Germinal center (tissue), 1 donor: ENCODE results near the gene TMSB4X.
"Not testable (repeated sequence)": the region's sequence is repeated elsewhere in the genome, so short reads cannot be mapped to it uniquely, and the experiment has no call there.

Source experiments
- DNase-seq: peaks from one replicate; pipeline ENCODE4 v3.0.0; 2012; ENCODE audit warnings: mixed read lengths, low spot score

TMSB4X gene

GRCh38 chrX:12955882-12956703 lies 18.8 kb upstream of the TMSB4X start:
- no peak for DNase-seq

- peak; percentile 57 for DNase-seq
Observed at GRCh38 chrX:12956704-12957534, 18.0 kb upstream of the TMSB4X start.

GRCh38 chrX:12958059-12958458 lies 16.9 kb upstream of the TMSB4X start:
- no peak for DNase-seq

- no peak for DNase-seq
Observed at GRCh38 chrX:12958461-12958860, 16.4 kb upstream of the TMSB4X start.

- no peak for DNase-seq
Observed at GRCh38 chrX:12961196-12961718, 13.7 kb upstream of the TMSB4X start.

- DNase-seq, result no peak
Observed at GRCh38 chrX:12962041-12962504, 12.8 kb upstream of the TMSB4X start.

- not testable (repeated sequence) for DNase-seq
Observed at GRCh38 chrX:12963210-12963850, 11.6 kb upstream of the TMSB4X start.

- DNase-seq, result no peak
Observed at GRCh38 chrX:12965131-12965940, 9.6 kb upstream of the TMSB4X start.

GRCh38 chrX:12966151-12966550 lies 8.8 kb upstream of the TMSB4X start:
- DNase-seq, result no peak

GRCh38 chrX:12967711-12968465 lies 7.0 kb upstream of the TMSB4X start:
- DNase-seq, result no peak

- no peak for DNase-seq
Observed at GRCh38 chrX:12970691-12971202, 4.2 kb upstream of the TMSB4X start.

GRCh38 chrX:12971282-12972003 lies 3.5 kb upstream of the TMSB4X start:
- DNase-seq, result no peak

GRCh38 chrX:12972243-12972642 lies 2.7 kb upstream of the TMSB4X start:
- DNase-seq, result no peak

- no peak for DNase-seq
Observed at GRCh38 chrX:12972878-12973560, 1.9 kb upstream of the TMSB4X start.

- no peak for DNase-seq
Observed at GRCh38 chrX:12973561-12974304, 1.2 kb upstream of the TMSB4X start.

GRCh38 chrX:12974305-12974795 lies 560 bp upstream of the TMSB4X start:
- DNase-seq, result no peak

- DNase-seq, result no peak
Observed at GRCh38 chrX:12975670-12975965, 708 bp downstream of the TMSB4X start.

- DNase-seq, result no peak
Observed at GRCh38 chrX:12975991-12976558, 1.2 kb downstream of the TMSB4X start.
